ENCODE measurements around the gene RASSF3.

RASSF3 gene

GRCh38 chr12:64574837-64575236, 35.5 kb upstream of the RASSF3 start:
- no peak overlapping the region for H2AFZ ChIP-seq (ENCODE audit: low read length)

GRCh38 chr12:64577046-64577445, 33.2 kb upstream of the RASSF3 start:
- H3K9me3 ChIP-seq (ENCODE audit: insufficient read depth, low read depth, low read length) = peaks cover 9% of the 10 kb centered on the region; the same call in 1 of the 2 replicates
- TF ChIP-seq CTCF (conservative IDR thresholded peaks at IDR 0.05; ENCODE audit: low read length) (no peak), EZH2phosphoT487 (IDR thresholded peaks at IDR 0.05; ENCODE audit: borderline replicate concordance) (no peak)
- H3K4me2 ChIP-seq (ENCODE audit: low read depth, low read length, poor library complexity, severe bottlenecking) = no peak overlapping the region
- H3K36me3 ChIP-seq (ENCODE audit: insufficient read depth, low read length) = no peaks in the 10 kb centered on the region
- H3F3A ChIP-seq (ENCODE audit: low read depth) = no peaks in the 10 kb centered on the region
- no peaks in the 10 kb centered on the region for H3K79me2 ChIP-seq (ENCODE audit: insufficient read depth, low read length)
- H3K9ac ChIP-seq (ENCODE audit: low read depth, low read length, poor library complexity, severe bottlenecking) = no peak overlapping the region
- no peaks in the 10 kb centered on the region for H3K27me3 ChIP-seq (ENCODE audit: insufficient read depth, low read length, poor library complexity, severe bottlenecking)
- H3K9me2 ChIP-seq (replicated peaks; ENCODE audit: low read depth, low read length) = no peaks in the 10 kb centered on the region
- H4K20me1 ChIP-seq (ENCODE audit: insufficient read depth, low read length, poor library complexity, severe bottlenecking) = no peaks in the 10 kb centered on the region
- no peak overlapping the region for H2AFZ ChIP-seq (ENCODE audit: low read length)
- no peaks in the 10 kb centered on the region for H3K4me1 ChIP-seq (ENCODE audit: insufficient read depth, low read length, poor library complexity, severe bottlenecking)
- no peak overlapping the region for H3K4me3 ChIP-seq (ENCODE audit: low read length, poor library complexity, severe bottlenecking)

More at GRCh38 chr12:64574837-64575236, 35.5 kb upstream of the RASSF3 start:
- Histone ChIP-seq H3K36me3 (ENCODE audit: insufficient read depth, low read length) (no peaks in the 10 kb centered on the region), H3K9me2 (replicated peaks; ENCODE audit: low read depth, low read length) (no peaks in the 10 kb centered on the region), H3K27me3 (ENCODE audit: insufficient read depth, low read length, poor library complexity, severe bottlenecking) (no peaks in the 10 kb centered on the region), H3K9ac (ENCODE audit: low read depth, low read length, poor library complexity, severe bottlenecking) (no peak overlapping the region), H3F3A (ENCODE audit: low read depth) (no peaks in the 10 kb centered on the region), H3K79me2 (ENCODE audit: insufficient read depth, low read length) (no peaks in the 10 kb centered on the region), H4K20me1 (ENCODE audit: insufficient read depth, low read length, poor library complexity, severe bottlenecking) (no peaks in the 10 kb centered on the region), H3K4me2 (ENCODE audit: low read depth, low read length, poor library complexity, severe bottlenecking) (no peak overlapping the region), H3K4me1 (ENCODE audit: insufficient read depth, low read length, poor library complexity, severe bottlenecking) (peaks cover 6% of the 10 kb centered on the region), H3K9me3 (ENCODE audit: insufficient read depth, low read depth, low read length) (peaks cover 9% of the 10 kb centered on the region; the same call in 1 of the 2 replicates), H3K4me3 (ENCODE audit: low read length, poor library complexity, severe bottlenecking) (no peak overlapping the region)
- TF ChIP-seq EZH2phosphoT487 (IDR thresholded peaks at IDR 0.05; ENCODE audit: borderline replicate concordance) (no peak), CTCF (conservative IDR thresholded peaks at IDR 0.05; ENCODE audit: low read length) (no peak)

- Histone ChIP-seq H3K9ac (ENCODE audit: low read depth, low read length, poor library complexity, severe bottlenecking) (no peak overlapping the region), H3K27me3 (ENCODE audit: insufficient read depth, low read length, poor library complexity, severe bottlenecking) (no peaks in the 10 kb centered on the region), H3K9me3 (ENCODE audit: insufficient read depth, low read depth, low read length) (peaks cover 9% of the 10 kb centered on the region; the same call in 1 of the 2 replicates), H3K4me2 (ENCODE audit: low read depth, low read length, poor library complexity, severe bottlenecking) (no peak overlapping the region), H3K9me2 (replicated peaks; ENCODE audit: low read depth, low read length) (no peaks in the 10 kb centered on the region), H3K36me3 (ENCODE audit: insufficient read depth, low read length) (no peaks in the 10 kb centered on the region), H3K4me3 (ENCODE audit: low read length, poor library complexity, severe bottlenecking) (no peak overlapping the region), H3K4me1 (ENCODE audit: insufficient read depth, low read length, poor library complexity, severe bottlenecking) (peaks cover 1% of the 10 kb centered on the region), H2AFZ (ENCODE audit: low read length) (no peak overlapping the region), H3K79me2 (ENCODE audit: insufficient read depth, low read length) (no peaks in the 10 kb centered on the region), H3F3A (ENCODE audit: low read depth) (no peaks in the 10 kb centered on the region), H4K20me1 (ENCODE audit: insufficient read depth, low read length, poor library complexity, severe bottlenecking) (no peaks in the 10 kb centered on the region)
- TF ChIP-seq EZH2phosphoT487 (IDR thresholded peaks at IDR 0.05; ENCODE audit: borderline replicate concordance) = no peak
- TF ChIP-seq CTCF (conservative IDR thresholded peaks at IDR 0.05; ENCODE audit: low read length) = no peak
These were observed 31.7 kb upstream of the RASSF3 start for GRCh38 chr12:64578566-64578965.
